SU-DHL-6 (cell line): ENCODE data around the gene SLC12A8.

Source experiments
- H2AFZ ChIP-seq: fragments of 200-600 bp; sonication (generic); 2 replicates; pipeline ENCODE4 v1.6.1; 2014; ENCODE audit warnings: low read depth, mild to moderate bottlenecking, moderate library complexity, mixed read lengths, antibody characterized with exemption, low read length; ENCODE audit not compliant: severe bottlenecking
- H3F3A ChIP-seq: fragments of 200-600 bp; shearing (Covaris generic); 2 replicates; pipeline ENCODE4 v1.6.0; 2016; ENCODE audit warnings: antibody characterized with exemption, mild to moderate bottlenecking; ENCODE audit not compliant: insufficient read depth
- H3K27ac ChIP-seq: fragments of 200-600 bp; sonication (generic); 2 replicates; pipeline ENCODE4 v1.5.1; 2016; ENCODE audit warnings: low read depth, mild to moderate bottlenecking, low read length, moderate library complexity, mixed read lengths
- H3K27me3 ChIP-seq: fragments of 200-600 bp; sonication (generic), shearing (Covaris generic); 2 replicates; pipeline ENCODE4 v1.6.0; 2014; ENCODE audit warnings: mild to moderate bottlenecking, low read length
- H3K36me3 ChIP-seq: fragments of 200-600 bp; sonication (generic); 2 replicates; pipeline ENCODE4 v1.6.1; 2014; ENCODE audit warnings: mild to moderate bottlenecking, low read length, mixed read lengths
- H3K4me2 ChIP-seq: fragments of 300-600, 200-600 bp; shearing (Covaris generic), sonication (generic); 2 replicates; pipeline ENCODE4 v1.6.0; 2014; ENCODE audit warnings: low read length, low read depth, mild to moderate bottlenecking; ENCODE audit not compliant: poor library complexity, severe bottlenecking
- H3K4me3 ChIP-seq: fragments of 200-600 bp; sonication (generic); 2 replicates; pipeline ENCODE4 v1.5.1; 2014; ENCODE audit warnings: antibody characterized with exemption, low read length, mild to moderate bottlenecking, mixed read lengths; ENCODE audit not compliant: insufficient read depth, poor library complexity, severe bottlenecking
- H3K79me2 ChIP-seq: fragments of 200-600 bp; sonication (generic); 2 replicates; pipeline ENCODE4 v1.6.1; 2014; ENCODE audit warnings: mild to moderate bottlenecking, low read length, moderate library complexity; ENCODE audit not compliant: insufficient read depth
- H3K9ac ChIP-seq: fragments of 200-600 bp; sonication (generic); 2 replicates; pipeline ENCODE4 v1.7.0; 2014; ENCODE audit warnings: mild to moderate bottlenecking, low read length
- H3K9me2 ChIP-seq: fragments of 200-600 bp; sonication (generic); replicated peaks from 2 replicates; pipeline ENCODE4 v1.6.1; 2014; ENCODE audit warnings: low read length; ENCODE audit not compliant: insufficient read depth
- H3K9me3 ChIP-seq: fragments of 200-600 bp; sonication (generic); 2 replicates; pipeline ENCODE4 v1.6.1; 2014; ENCODE audit warnings: low read length, mixed read lengths; ENCODE audit not compliant: insufficient read depth
- H4K20me1 ChIP-seq: fragments of 200-600 bp; sonication (generic); 2 replicates; pipeline ENCODE4 v1.6.1; 2014; ENCODE audit warnings: low read depth, mild to moderate bottlenecking, antibody characterized with exemption, low read length, moderate library complexity, mixed read lengths
- CTCF ChIP-seq: fragments of 200-600 bp; sonication (generic); IDR thresholded peaks from one replicate; pipeline ENCODE4 v1.5.1; 2017; ENCODE audit warnings: antibody characterized with exemption, mild to moderate bottlenecking, low read length, moderate library complexity; ENCODE audit not compliant: insufficient read depth, poor library complexity, severe bottlenecking
- EZH2phosphoT487 ChIP-seq: fragments of 200-600 bp; sonication (generic), shearing (Covaris generic); conservative IDR thresholded peaks from 2 replicates; pipeline ENCODE4 v1.6.1; 2018; ENCODE audit warnings: mild to moderate bottlenecking, antibody characterized with exemption, low read length, moderate library complexity, mixed read lengths

The SLC12A8 gene

GRCh38 chr3:125219261-125219701, 6.7 kb upstream of the SLC12A8 start:
- Histone ChIP-seq H3K36me3 (no peaks in the 10 kb centered on the region), H3K79me2 (no peaks in the 10 kb centered on the region), H3K9me3 (no peaks in the 10 kb centered on the region), H3K9me2 (no peaks in the 10 kb centered on the region), H3K27me3 (no peaks in the 10 kb centered on the region), H3K9ac (no peak overlapping the region), H3F3A (no peaks in the 10 kb centered on the region), H3K27ac (no peak overlapping the region), H3K4me2 (no peak overlapping the region), H4K20me1 (no peaks in the 10 kb centered on the region), H3K4me3 (no peak overlapping the region), H2AFZ (no peak overlapping the region)
- TF ChIP-seq CTCF (no peak), EZH2phosphoT487 (no peak)

GRCh38 chr3:125214738-125215137, 2.2 kb upstream of the SLC12A8 start:
- Histone ChIP-seq H3K27ac (no peak overlapping the region), H3K79me2 (no peaks in the 10 kb centered on the region), H3K27me3 (no peaks in the 10 kb centered on the region), H3K4me2 (no peak overlapping the region), H3K9ac (no peak overlapping the region), H2AFZ (no peak overlapping the region), H3K4me3 (no peak overlapping the region), H4K20me1 (no peaks in the 10 kb centered on the region), H3K9me3 (no peaks in the 10 kb centered on the region), H3K36me3 (no peaks in the 10 kb centered on the region), H3K9me2 (no peaks in the 10 kb centered on the region), H3F3A (no peaks in the 10 kb centered on the region)
- no peak for TF ChIP-seq EZH2phosphoT487

- Histone ChIP-seq H3K4me3 (no peak overlapping the region), H3K9me2 (no peaks in the 10 kb centered on the region), H3K27me3 (no peaks in the 10 kb centered on the region), H3K27ac (no peak overlapping the region), H3K36me3 (no peaks in the 10 kb centered on the region), H3K9me3 (no peaks in the 10 kb centered on the region), H4K20me1 (no peaks in the 10 kb centered on the region), H3K4me2 (no peak overlapping the region), H3F3A (no peaks in the 10 kb centered on the region), H2AFZ (no peak overlapping the region), H3K79me2 (no peaks in the 10 kb centered on the region), H3K9ac (no peak overlapping the region)
- TF ChIP-seq CTCF (no peak), EZH2phosphoT487 (no peak)
Observed at GRCh38 chr3:125213946-125214542, 1.5 kb upstream of the SLC12A8 start.

GRCh38 chr3:125213364-125213755, 812 bp upstream of the SLC12A8 start:
- Histone ChIP-seq H3K9ac (no peak overlapping the region), H3K4me3 (no peak overlapping the region), H3K9me2 (no peaks in the 10 kb centered on the region)

More at GRCh38 chr3:125213364-125213755, 812 bp upstream of the SLC12A8 start:
- Histone ChIP-seq H3K4me2 (no peak overlapping the region), H3K9me3 (no peaks in the 10 kb centered on the region), H3K79me2 (no peaks in the 10 kb centered on the region), H4K20me1 (no peaks in the 10 kb centered on the region), H3F3A (no peaks in the 10 kb centered on the region), H3K36me3 (no peaks in the 10 kb centered on the region), H3K27ac (no peak overlapping the region), H3K27me3 (no peaks in the 10 kb centered on the region), H2AFZ (no peak overlapping the region)
- TF ChIP-seq EZH2phosphoT487 = no peak
- TF ChIP-seq CTCF = no peak
